Activated CD4-positive, alpha-beta T cell treated with anti-CD3 and anti-CD28 coated beads for 36 hours (primary cell): ENCODE measurements around the gene RUBCN. TPM values are rescaled to one million over a fixed set of nuclear protein-coding genes. Genes with fewer than 3 reads are reported as not detected.
A peak's percentile ranks its signal among the peaks of the same experiment; 100 is the strongest.

ENCODE experiments used
- ATAC-seq: fragments of 200-7000 bp; cut with Tn5 transposase; one replicate; pipeline ENCODE4 v1.10.0; 2021; ENCODE audit warnings: mild to moderate bottlenecking, moderate library complexity
- CTCF ChIA-PET: fragments of 350-600 bp; sonication (Branson Sonifier 250); formaldehyde crosslinking; loops from one replicate; lab custom pipeline; 2021; ENCODE audit warnings: antibody characterized with exemption; lab: Charles Lee
- POLR2A ChIA-PET: fragments of 350-600 bp; sonication (Branson Sonifier 250); formaldehyde crosslinking; loops from one replicate; lab custom pipeline; 2021; ENCODE audit warnings: antibody characterized with exemption, inconsistent platforms; lab: Charles Lee
- DNase-seq: peaks from one replicate; pipeline ENCODE4 v3.0.0-alpha.2; 2020
- H3K27ac Mint-ChIP-seq: one replicate; pipeline ENCODE4 v1.8.0; 2021; ENCODE audit warnings: mixed read lengths
- H3K27me3 Mint-ChIP-seq: one replicate; pipeline ENCODE4 v1.8.0; 2021; ENCODE audit warnings: mixed read lengths
- H3K36me3 Mint-ChIP-seq: one replicate; pipeline ENCODE4 v1.8.0; 2021; ENCODE audit warnings: low read depth, mixed read lengths
- H3K4me1 Mint-ChIP-seq: one replicate; pipeline ENCODE4 v1.8.0; 2021; ENCODE audit warnings: mixed read lengths
- H3K4me3 Mint-ChIP-seq: one replicate; pipeline ENCODE4 v1.8.0; 2021; ENCODE audit warnings: mild to moderate bottlenecking, moderate library complexity, mixed read lengths
- H3K9me3 Mint-ChIP-seq: one replicate; pipeline ENCODE4 v1.8.0; 2021; ENCODE audit warnings: low read depth, mixed read lengths
- intact Hi-C, 2 experiments: fragments of 100-400 bp; cut with DNase I in 1 of 2; cut with micrococcal nuclease in 1 of 2; formaldehyde crosslinking; loops; one replicate each; pipeline versions ENCODE4 v1.14.2 to v1.15.1; 2022 to 2024; cut with DNase I, micrococcal nuclease
- total RNA-seq, 2 experiments: library from RNA; stranded (reverse); gene quantifications; one replicate each; pipeline ENCODE4 v1.2.3, GENCODE V29; 2021

The RUBCN gene
- total RNA-seq, 2 experiments from 2014 or later: 22.7 to 23.4 TPM

DNA sequence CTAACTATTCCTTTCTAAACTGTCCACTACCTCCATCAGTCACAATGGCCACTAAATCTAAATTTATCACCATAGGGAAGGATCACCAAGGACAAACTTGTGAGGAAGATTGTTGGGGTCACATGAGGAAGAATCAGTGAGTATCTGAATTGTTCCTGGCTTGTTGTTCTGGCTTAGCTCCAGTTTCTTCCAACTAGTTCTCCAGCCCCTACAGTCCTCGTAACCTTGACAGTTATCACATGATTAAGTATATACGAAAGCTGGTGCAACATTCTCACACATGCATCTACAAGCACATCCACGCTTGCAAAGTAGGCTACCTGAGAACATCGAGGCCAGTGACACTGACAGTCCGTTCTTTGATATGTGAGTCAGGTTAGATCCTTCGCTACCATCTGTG lies 46.0 kb downstream of the RUBCN start:
- intact Hi-C loops: no loop called here
- Mint-ChIP-seq H3K27me3 (no peaks in the 10 kb centered on the region), H3K4me3 (no peak overlapping the region), H3K27ac (no peak overlapping the region), H3K36me3 (peaks cover 47% of the 10 kb centered on the region), H3K9me3 (no peaks in the 10 kb centered on the region), H3K4me1 (no peaks in the 10 kb centered on the region)
- CTCF ChIA-PET: no interaction called here
- no peak for DNase-seq
- POLR2A ChIA-PET: no interaction called here
- ATAC-seq: no peak

DNA sequence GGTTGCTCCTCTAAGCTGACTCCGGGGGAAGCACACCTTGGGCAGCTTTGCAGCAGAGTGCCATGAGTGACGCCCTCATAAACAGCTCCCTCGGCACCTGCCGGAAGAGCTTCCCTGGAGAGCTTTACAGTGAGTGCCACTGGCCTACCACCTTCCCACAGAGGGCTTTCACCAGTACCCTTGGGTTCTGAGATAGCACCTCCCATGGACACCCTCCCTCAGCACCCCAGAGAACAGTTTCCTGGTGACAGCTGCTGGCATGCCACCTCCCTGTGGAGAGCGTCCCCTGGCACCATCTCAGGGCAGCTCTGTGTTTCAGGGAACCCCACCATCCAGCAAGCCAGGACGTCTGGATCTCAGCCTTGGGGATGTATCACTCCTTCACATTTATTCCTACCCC lies 49.1 kb downstream of the RUBCN start:
- H3K27ac Mint-ChIP-seq: peak overlapping the region; percentile 4
- no peak overlapping the region for H3K4me3 Mint-ChIP-seq
- peaks cover 36% of the 10 kb centered on the region for H3K36me3 Mint-ChIP-seq
- no peak for DNase-seq
- intact Hi-C loops: no loop called here
- no peaks in the 10 kb centered on the region for H3K27me3 Mint-ChIP-seq
- no peaks in the 10 kb centered on the region for H3K4me1 Mint-ChIP-seq
- ChIA-PET CTCF (interaction anchor here (1.3 kb wide), 1 partner anchor 24 kb away, joined by 3 read pairs; no protein-coding TSS in a partner anchor), POLR2A (no interaction called here)
- no peak for ATAC-seq
- no peaks in the 10 kb centered on the region for H3K9me3 Mint-ChIP-seq

GRCh38 chr3:197686899-197687298 lies 49.8 kb downstream of the RUBCN start:
- no peak overlapping the region for H3K27ac Mint-ChIP-seq
- H3K4me1 Mint-ChIP-seq: no peaks in the 10 kb centered on the region
- DNase-seq (no peak), ATAC-seq (peak; percentile 47)
- intact Hi-C loops: no loop called here
- ChIA-PET CTCF (interaction anchor here (0.5 to 1.3 kb wide), 2 partner anchors 11 to 25 kb away, joined by 3 read pairs; no protein-coding TSS in a partner anchor), POLR2A (no interaction called here)
- peaks cover 36% of the 10 kb centered on the region for H3K36me3 Mint-ChIP-seq
- no peaks in the 10 kb centered on the region for H3K9me3 Mint-ChIP-seq
- H3K4me3 Mint-ChIP-seq: no peak overlapping the region
- no peaks in the 10 kb centered on the region for H3K27me3 Mint-ChIP-seq

DNA sequence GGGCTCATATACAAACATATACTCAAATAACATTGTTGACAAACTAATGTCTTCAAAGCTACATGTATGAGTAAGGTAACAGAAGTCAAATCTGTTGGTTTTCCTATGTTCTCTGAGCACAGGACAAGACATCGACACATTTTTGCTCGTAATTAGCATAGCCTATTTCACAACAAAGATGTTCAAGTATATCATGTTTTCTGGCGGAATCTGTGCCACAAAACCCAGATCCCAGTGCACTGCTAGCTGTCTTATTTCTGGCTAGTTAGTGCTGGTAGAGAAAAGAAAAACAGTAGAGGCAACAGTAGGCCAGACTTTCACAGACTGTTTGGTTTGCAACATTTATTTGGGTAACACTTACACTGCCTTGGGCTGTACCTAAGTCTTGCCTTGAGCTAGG lies 51.2 kb downstream of the RUBCN start:
- Mint-ChIP-seq H3K27ac (no peak overlapping the region), H3K4me1 (no peaks in the 10 kb centered on the region), H3K4me3 (no peak overlapping the region), H3K36me3 (peaks cover 33% of the 10 kb centered on the region), H3K9me3 (no peaks in the 10 kb centered on the region), H3K27me3 (no peaks in the 10 kb centered on the region)
- intact Hi-C loops: no loop called here
- ATAC-seq (no peak), DNase-seq (no peak)
- POLR2A ChIA-PET: no interaction called here
- CTCF ChIA-PET: interaction anchor here (0.7 kb wide), 1 partner anchor 16 kb away, joined by 3 read pairs; no protein-coding TSS in a partner anchor

DNA sequence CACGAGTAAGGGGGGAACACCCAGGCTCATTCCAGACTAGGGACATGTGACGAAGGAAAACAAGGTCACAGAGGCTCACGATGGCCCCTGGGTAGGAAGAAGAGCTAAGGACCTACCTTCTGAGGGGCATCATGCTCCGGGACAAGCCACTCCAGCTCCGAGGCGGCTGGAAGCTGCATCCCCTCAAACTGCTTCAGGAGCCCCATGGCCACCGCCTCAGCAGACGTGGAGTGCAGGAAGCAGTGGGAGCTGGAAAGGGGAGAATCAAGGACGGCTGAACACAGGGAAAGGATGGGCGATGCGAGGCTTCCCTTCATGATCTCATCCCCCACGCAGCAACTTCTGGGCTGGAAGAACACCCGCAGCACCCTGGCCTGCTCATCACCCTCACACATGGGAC lies 53.5 kb downstream of the RUBCN start:
- DNase-seq: no peak
- Mint-ChIP-seq H3K27me3 (no peaks in the 10 kb centered on the region), H3K36me3 (peaks cover 28% of the 10 kb centered on the region), H3K27ac (no peak overlapping the region), H3K9me3 (peaks cover 6% of the 10 kb centered on the region), H3K4me3 (no peak overlapping the region), H3K4me1 (no peaks in the 10 kb centered on the region)
- ChIA-PET POLR2A (no interaction called here), CTCF (no interaction called here)
- intact Hi-C loops: no loop called here
- ATAC-seq: no peak

DNA sequence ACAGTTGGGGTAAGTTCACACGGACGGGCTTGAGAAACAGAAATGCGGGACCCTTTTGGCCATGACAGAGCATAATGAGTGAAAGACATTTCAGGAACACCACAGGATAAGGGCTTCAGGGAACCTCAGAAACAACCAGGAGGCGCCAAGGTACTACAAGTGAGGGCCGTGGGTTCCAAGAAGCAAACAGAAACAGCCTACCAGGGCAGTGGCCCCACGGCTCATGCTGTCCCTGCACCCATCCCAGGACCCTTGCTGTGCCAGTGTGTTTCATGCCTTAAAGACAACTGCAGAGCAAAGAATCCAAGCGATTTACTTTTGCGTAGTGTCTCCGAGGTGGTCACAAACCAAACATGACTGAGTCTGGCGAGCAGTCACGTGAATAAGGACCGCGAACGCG lies 54.0 kb downstream of the RUBCN start:
- Mint-ChIP-seq H3K27ac (no peak overlapping the region), H3K36me3 (peaks cover 31% of the 10 kb centered on the region), H3K27me3 (no peaks in the 10 kb centered on the region), H3K4me1 (no peaks in the 10 kb centered on the region), H3K4me3 (no peak overlapping the region), H3K9me3 (peaks cover 8% of the 10 kb centered on the region)
- intact Hi-C loops: no loop called here
- POLR2A ChIA-PET: no interaction called here
- DNase-seq (no peak), ATAC-seq (no peak)
- CTCF ChIA-PET: interaction anchor here (0.6 to 1.0 kb wide), 2 partner anchors 18 to 83 kb away, joined by 3 read pairs; no protein-coding TSS in a partner anchor

DNA sequence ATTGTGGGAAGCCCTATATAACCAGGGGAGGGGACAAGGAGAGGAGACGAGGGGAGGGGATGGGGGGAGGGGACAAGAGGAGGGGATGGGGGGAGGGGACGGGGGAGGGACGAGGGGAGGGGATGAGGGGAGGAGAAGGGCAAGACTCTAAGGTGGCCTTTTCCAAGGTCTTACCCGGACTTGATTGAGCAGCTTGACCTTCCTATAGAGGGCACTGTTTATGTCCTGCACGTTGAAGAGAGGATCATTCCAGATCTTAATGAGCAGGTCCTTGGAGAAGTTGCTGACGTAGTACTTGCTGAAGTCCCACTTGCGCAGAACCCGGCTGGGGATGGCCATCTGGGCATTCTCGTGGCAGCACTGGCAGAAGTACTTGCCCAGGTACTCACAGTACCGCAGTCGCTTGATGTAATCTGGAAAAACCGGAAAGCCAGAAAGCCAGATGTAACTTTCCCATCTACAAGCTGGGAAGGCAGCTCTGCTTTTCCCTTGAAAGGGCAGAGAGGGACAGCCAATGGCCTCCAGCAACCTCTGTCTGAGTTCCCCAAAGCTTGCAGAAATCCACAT lies 55.7 kb downstream of the RUBCN start:
- POLR2A ChIA-PET: no interaction called here
- no peaks in the 10 kb centered on the region for H3K27me3 Mint-ChIP-seq
- ATAC-seq (no peak), DNase-seq (no peak)
- H3K9me3 Mint-ChIP-seq: peaks cover 8% of the 10 kb centered on the region
- H3K4me3 Mint-ChIP-seq: no peak overlapping the region
- intact Hi-C loops: no loop called here
- CTCF ChIA-PET: no interaction called here
- H3K4me1 Mint-ChIP-seq: no peaks in the 10 kb centered on the region
- no peak overlapping the region for H3K27ac Mint-ChIP-seq
- peaks cover 31% of the 10 kb centered on the region for H3K36me3 Mint-ChIP-seq

DNA sequence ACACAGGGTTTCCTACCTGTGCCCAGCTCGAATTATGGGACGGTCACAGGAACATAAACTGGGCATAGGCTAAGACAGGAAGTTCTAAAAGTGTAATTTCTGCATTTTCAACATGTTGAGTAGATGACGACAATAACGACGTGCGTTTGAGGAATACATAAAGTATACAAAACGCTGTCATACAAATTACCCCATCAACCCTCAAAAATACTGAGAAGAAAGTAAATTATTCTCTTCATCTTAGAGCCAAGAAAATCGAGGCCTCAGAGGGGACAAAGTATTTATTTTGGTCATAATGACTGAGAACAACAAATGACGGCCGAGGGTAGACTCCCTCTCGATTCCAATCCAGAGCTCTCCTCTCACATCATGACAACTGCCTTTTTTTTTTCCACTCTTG lies 60.8 kb downstream of the RUBCN start:
- POLR2A ChIA-PET: no interaction called here
- CTCF ChIA-PET: interaction anchor here (0.7 to 1.1 kb wide), 2 partner anchors 11 to 77 kb away, joined by 3 read pairs; no protein-coding TSS in a partner anchor
- no peaks in the 10 kb centered on the region for H3K27me3 Mint-ChIP-seq

GRCh38 chr3:197675563-197675860 lies 61.2 kb downstream of the RUBCN start:
- peaks cover 20% of the 10 kb centered on the region for H3K36me3 Mint-ChIP-seq
- CTCF ChIA-PET: interaction anchor here (0.7 to 1.1 kb wide), 2 partner anchors 11 to 76 kb away, joined by 3 read pairs; no protein-coding TSS in a partner anchor

More for the DNA sequence above, 60.8 kb downstream of the RUBCN start:
- no peak overlapping the region for H3K4me3 Mint-ChIP-seq
- intact Hi-C loops: no loop called here
- H3K4me1 Mint-ChIP-seq: no peaks in the 10 kb centered on the region
- no peak for DNase-seq
- peaks cover 8% of the 10 kb centered on the region for H3K9me3 Mint-ChIP-seq
- no peak for ATAC-seq
- H3K27ac Mint-ChIP-seq: no peak overlapping the region
- H3K36me3 Mint-ChIP-seq: peaks cover 23% of the 10 kb centered on the region

GRCh38 chr3:197674741-197675562 lies 61.8 kb downstream of the RUBCN start:
- H3K36me3 Mint-ChIP-seq: peaks cover 18% of the 10 kb centered on the region
- intact Hi-C loops: loop anchor here in 1 of 2 experiments (5.0 kb wide), 1 partner anchor 78 kb away; no protein-coding TSS in a partner anchor
- H3K9me3 Mint-ChIP-seq: peaks cover 8% of the 10 kb centered on the region
- DNase-seq: no peak
- no peak for ATAC-seq
- CTCF ChIA-PET: interaction anchor here (1.1 to 1.8 kb wide), 2 partner anchors 76 kb away, joined by 3 to 8 read pairs; no protein-coding TSS in a partner anchor
- H3K27ac Mint-ChIP-seq: no peak overlapping the region
- no peak overlapping the region for H3K4me3 Mint-ChIP-seq
- H3K27me3 Mint-ChIP-seq: no peaks in the 10 kb centered on the region
- POLR2A ChIA-PET: no interaction called here
- no peaks in the 10 kb centered on the region for H3K4me1 Mint-ChIP-seq

More at GRCh38 chr3:197675563-197675860, 61.2 kb downstream of the RUBCN start:
- Mint-ChIP-seq H3K27ac (no peak overlapping the region), H3K4me3 (no peak overlapping the region), H3K4me1 (no peaks in the 10 kb centered on the region), H3K9me3 (peaks cover 8% of the 10 kb centered on the region), H3K27me3 (no peaks in the 10 kb centered on the region)
- DNase-seq: no peak
- ATAC-seq: no peak
- intact Hi-C loops: no loop called here
- POLR2A ChIA-PET: no interaction called here

GRCh38 chr3:197673170-197673569 lies 63.5 kb downstream of the RUBCN start:
- Mint-ChIP-seq H3K27ac (no peak overlapping the region), H3K4me3 (no peak overlapping the region), H3K4me1 (no peaks in the 10 kb centered on the region), H3K36me3 (peaks cover 12% of the 10 kb centered on the region), H3K27me3 (no peaks in the 10 kb centered on the region), H3K9me3 (peaks cover 2% of the 10 kb centered on the region)
- ChIA-PET CTCF (interaction anchor here (1.0 to 1.8 kb wide), 2 partner anchors 74 kb away, joined by 4 to 8 read pairs; no protein-coding TSS in a partner anchor), POLR2A (no interaction called here)
- ATAC-seq (no peak), DNase-seq (no peak)
- intact Hi-C loops: loop anchor here in 1 of 2 experiments (5.0 kb wide), 1 partner anchor 76 kb away; no protein-coding TSS in a partner anchor
